CD8-positive, alpha-beta memory T cell (primary cell): Measurements from ENCODE around the gene ZNF154. TPM values are rescaled to one million over a fixed set of nuclear protein-coding genes. Genes with fewer than 3 reads are reported as not detected.

Source experiments
- CTCF ChIA-PET: fragments of 350-600 bp; sonication (Branson Sonifier 250); formaldehyde crosslinking; loops from one replicate; lab custom pipeline; 2021; ENCODE audit warnings: antibody characterized with exemption; lab: Charles Lee
- POLR2A ChIA-PET: fragments of 350-600 bp; sonication (Branson Sonifier 250); formaldehyde crosslinking; loops from one replicate; lab custom pipeline; 2021; ENCODE audit warnings: antibody characterized with exemption; lab: Charles Lee
- DNase-seq, 5 donors: peaks; one replicate each; pipeline versions ENCODE4 v3.0.0 to v3.0.0-alpha.2; 2020 to 2022; ENCODE audit warnings: mixed read lengths in 1 of 5
- H3K27ac ChIP-seq: one replicate; pipeline ENCODE4 v1.7.0; 2013; ENCODE audit warnings: low read depth, mild to moderate bottlenecking, low read length, moderate library complexity
- H3K27me3 ChIP-seq: 2 replicates; pipeline ENCODE4 v1.7.0; 2013; ENCODE audit warnings: low read length, mild to moderate bottlenecking; ENCODE audit not compliant: insufficient read depth, poor library complexity, severe bottlenecking
- H3K36me3 ChIP-seq: 2 replicates; pipeline ENCODE4 v1.7.0; 2013; ENCODE audit warnings: mild to moderate bottlenecking, low read length, moderate library complexity; ENCODE audit not compliant: insufficient read depth
- H3K4me1 ChIP-seq: 2 replicates; pipeline ENCODE4 v1.7.0; 2013; ENCODE audit warnings: mild to moderate bottlenecking, low read length, moderate library complexity; ENCODE audit not compliant: insufficient read depth
- H3K4me3 ChIP-seq: 2 replicates; pipeline ENCODE4 v1.7.0; 2013; ENCODE audit warnings: mild to moderate bottlenecking, low read length
- H3K9me3 ChIP-seq: 2 replicates; pipeline ENCODE4 v1.7.0; 2013; ENCODE audit warnings: mild to moderate bottlenecking, low read length
- H3K27ac Mint-ChIP-seq, 8 donors: one replicate each; pipeline ENCODE4 v1.8.0; 2020 to 2021; ENCODE audit warnings: mixed read lengths in 8 of 8, mild to moderate bottlenecking in 6 of 8, inconsistent platforms in 3 of 8, moderate library complexity in 3 of 8
- H3K27me3 Mint-ChIP-seq, 2 donors: one replicate each; pipeline ENCODE4 v1.8.0; 2020 to 2021; ENCODE audit warnings: mixed read lengths in 2 of 2, mild to moderate bottlenecking in 1 of 2, moderate library complexity in 1 of 2
- H3K36me3 Mint-ChIP-seq, 3 donors: one replicate each; pipeline ENCODE4 v1.8.0; 2020 to 2021; ENCODE audit warnings: mixed read lengths in 3 of 3, inconsistent platforms in 1 of 3, mild to moderate bottlenecking in 1 of 3
- H3K4me1 Mint-ChIP-seq, 3 donors: one replicate each; pipeline ENCODE4 v1.8.0; 2020 to 2021; ENCODE audit warnings: mixed read lengths in 3 of 3, inconsistent platforms in 1 of 3, mild to moderate bottlenecking in 1 of 3
- H3K4me3 Mint-ChIP-seq, 7 donors: one replicate each; pipeline ENCODE4 v1.8.0; 2020 to 2021; ENCODE audit warnings: mixed read lengths in 7 of 7, mild to moderate bottlenecking in 6 of 7, moderate library complexity in 4 of 7, inconsistent platforms in 2 of 7
- H3K9me3 Mint-ChIP-seq, 5 donors: one replicate each; pipeline ENCODE4 v1.8.0; 2020 to 2022; ENCODE audit warnings: mixed read lengths in 5 of 5, mild to moderate bottlenecking in 3 of 5, moderate library complexity in 2 of 5, inconsistent platforms in 1 of 5
- polyA plus RNA-seq: library from polyadenylated mRNA; unstranded; fragments of 300-500 nt; fragmentation: Illumina TruSeq; gene quantifications from one replicate; pipeline ENCODE4 v1.2.3, GENCODE V29; 2021
- total RNA-seq, 2 experiments: library from RNA; stranded (reverse); gene quantifications; one replicate each; pipeline ENCODE4 v1.2.3, GENCODE V29; 2021

Gene ZNF154
- total RNA-seq (1 to 10 TPM; 6.5 to 7.7 TPM), polyA plus RNA-seq (2.2 TPM)

GRCh38 chr19:57708641-57709361 lies at the start of gene ZNF154:
Gene ZNF154, minus strand, starts transcription at chr19:57709204. Its CDS starts 233 bp downstream, at chr19:57708971.
- DNase-seq: peak in 4 of 5 donors; percentile 27 to 79 (median 66)
- ChIA-PET POLR2A (interaction anchor here (0.5 to 2.5 kb wide), 16 partner anchors 15 to 294 kb away, joined by 3 to 24 read pairs (median 4); partner anchors contain the start of genes ZNF134, ZNF211, ZNF551 and ZNF552), CTCF (interaction anchor here (1.0 to 2.1 kb wide), 2 partner anchors 18 to 27 kb away, joined by 3 to 5 read pairs; partner anchors contain the start of genes ZNF551 and ZNF671)
- H3K27ac ChIP-seq: peak within 1 kb of the TSS; percentile 56
- H3K27me3 ChIP-seq: no peaks in the 10 kb centered on the region
- peaks cover 7% of the 10 kb centered on the region for H3K4me1 ChIP-seq
- Mint-ChIP-seq H3K36me3 (peaks cover 29 to 62% (median 44%) of the 10 kb centered on the region in 3 donors), H3K27me3 (peaks cover 0 to 11% of the 10 kb centered on the region in 2 donors), H3K4me3 (peak within 1 kb of the TSS; percentile 83 to 99 (median 86)), H3K4me1 (peaks cover 29 to 53% (median 36%) of the 10 kb centered on the region in 3 donors), H3K9me3 (peaks cover 12 to 97% (median 75%) of the 10 kb centered on the region in 5 donors), H3K27ac (peak within 1 kb of the TSS; percentile 71 to 99 (median 93))
- H3K9me3 ChIP-seq: peaks cover 35% of the 10 kb centered on the region
- H3K36me3 ChIP-seq: no peaks in the 10 kb centered on the region
- H3K4me3 ChIP-seq: peak within 1 kb of the TSS; percentile 43

- peaks cover 0 to 2% (median 0%) of the 10 kb centered on the region in 3 donors for H3K4me1 Mint-ChIP-seq
- no peak for DNase-seq
- Histone ChIP-seq H3K36me3 (peaks cover 29% of the 10 kb centered on the region), H3K4me3 (no peak overlapping the region), H3K9me3 (peaks cover 59% of the 10 kb centered on the region), H3K27me3 (no peaks in the 10 kb centered on the region), H3K27ac (no peak overlapping the region), H3K4me1 (no peaks in the 10 kb centered on the region)
- POLR2A ChIA-PET: no interaction called here
- CTCF ChIA-PET: no interaction called here
- no peak overlapping the region for H3K4me3 Mint-ChIP-seq
- H3K36me3 Mint-ChIP-seq: peaks cover 34 to 92% (median 87%) of the 10 kb centered on the region in 3 donors
- H3K9me3 Mint-ChIP-seq: peaks cover 22 to 82% (median 51%) of the 10 kb centered on the region in 5 donors
- no peak overlapping the region for H3K27ac Mint-ChIP-seq
- H3K27me3 Mint-ChIP-seq: no peaks in the 10 kb centered on the region
Measured at GRCh38 chr19:57757941-57758340, 48.9 kb upstream of the ZNF154 start.

GRCh38 chr19:57755031-57755430 lies 46.0 kb upstream of the ZNF154 start:
- Histone ChIP-seq H3K27ac (no peak overlapping the region), H3K4me3 (no peak overlapping the region), H3K9me3 (peaks cover 82% of the 10 kb centered on the region), H3K27me3 (no peaks in the 10 kb centered on the region), H3K36me3 (peaks cover 54% of the 10 kb centered on the region), H3K4me1 (no peaks in the 10 kb centered on the region)
- Mint-ChIP-seq H3K9me3 (peaks cover 30 to 92% (median 80%) of the 10 kb centered on the region in 5 donors), H3K4me1 (peaks cover 7 to 19% (median 8%) of the 10 kb centered on the region in 3 donors), H3K4me3 (no peak overlapping the region), H3K27ac (no peak overlapping the region), H3K27me3 (no peaks in the 10 kb centered on the region), H3K36me3 (peaks cover 50 to 97% (median 95%) of the 10 kb centered on the region in 3 donors)
- ChIA-PET CTCF (no interaction called here), POLR2A (no interaction called here)
- no peak for DNase-seq

GRCh38 chr19:57754091-57754673 lies 45.2 kb upstream of the ZNF154 start:
- Histone ChIP-seq H3K4me1 (no peaks in the 10 kb centered on the region), H3K27ac (no peak overlapping the region), H3K27me3 (no peaks in the 10 kb centered on the region), H3K4me3 (peak overlapping the region; percentile 12), H3K9me3 (peaks cover 87% of the 10 kb centered on the region), H3K36me3 (peaks cover 62% of the 10 kb centered on the region)
- no peaks in the 10 kb centered on the region for H3K27me3 Mint-ChIP-seq
- H3K9me3 Mint-ChIP-seq: peaks cover 30 to 95% (median 85%) of the 10 kb centered on the region in 5 donors
- no peak overlapping the region for H3K4me3 Mint-ChIP-seq
- peaks cover 53 to 97% (median 96%) of the 10 kb centered on the region in 3 donors for H3K36me3 Mint-ChIP-seq
- H3K4me1 Mint-ChIP-seq: peaks cover 6 to 27% (median 12%) of the 10 kb centered on the region in 3 donors
- POLR2A ChIA-PET: no interaction called here
- CTCF ChIA-PET: no interaction called here
- no peak overlapping the region for H3K27ac Mint-ChIP-seq
- no peak for DNase-seq

- H3K4me1 ChIP-seq: peaks cover 19% of the 10 kb centered on the region
- peaks cover 49% of the 10 kb centered on the region for H3K36me3 ChIP-seq
- H3K4me1 Mint-ChIP-seq: peaks cover 26 to 55% (median 41%) of the 10 kb centered on the region in 3 donors
- H3K27ac Mint-ChIP-seq: peak overlapping the region in 4 of 8 donors; percentile 11 to 93 (median 26)
- ChIA-PET CTCF (interaction anchor here (1.5 kb wide), 1 partner anchor 71 kb away, joined by 3 read pairs; no protein-coding TSS in a partner anchor), POLR2A (no interaction called here)
- H3K36me3 Mint-ChIP-seq: peaks cover 39 to 68% (median 60%) of the 10 kb centered on the region in 3 donors
- peaks cover 52% of the 10 kb centered on the region for H3K9me3 ChIP-seq
- H3K27me3 ChIP-seq: no peaks in the 10 kb centered on the region
- H3K9me3 Mint-ChIP-seq: peaks cover 8 to 63% (median 60%) of the 10 kb centered on the region in 5 donors
- peak overlapping the region; percentile 60 to 98 (median 92) for H3K4me3 Mint-ChIP-seq
- DNase-seq: no peak
- H3K4me3 ChIP-seq: peak overlapping the region; percentile 99
- H3K27me3 Mint-ChIP-seq: no peaks in the 10 kb centered on the region
- no peak overlapping the region for H3K27ac ChIP-seq
Measured at GRCh38 chr19:57748029-57748428, 39.0 kb upstream of the ZNF154 start.

GRCh38 chr19:57747472-57747807 lies 38.4 kb upstream of the ZNF154 start:
- POLR2A ChIA-PET: interaction anchor here (0.5 to 1.5 kb wide), 3 partner anchors 9 to 72 kb away, joined by 4 to 5 read pairs (median 4); no protein-coding TSS in a partner anchor
- H3K9me3 ChIP-seq: peaks cover 46% of the 10 kb centered on the region

GRCh38 chr19:57746580-57747471 lies 37.8 kb upstream of the ZNF154 start, which contains the start of gene ZNF776:
Gene ZNF776, plus strand, starts transcription at chr19:57746815. Its CDS starts 244 bp downstream, at chr19:57747059.
- H3K27me3 Mint-ChIP-seq: no peaks in the 10 kb centered on the region
- peaks cover 25 to 48% (median 41%) of the 10 kb centered on the region in 3 donors for H3K4me1 Mint-ChIP-seq
- H3K27ac Mint-ChIP-seq: peak within 1 kb of the TSS; percentile 93 to 98 (median 95)
- H3K9me3 Mint-ChIP-seq: peaks cover 0 to 54% (median 48%) of the 10 kb centered on the region in 5 donors
- Histone ChIP-seq H3K36me3 (peaks cover 37% of the 10 kb centered on the region), H3K27ac (peak within 1 kb of the TSS; percentile 87), H3K27me3 (no peaks in the 10 kb centered on the region), H3K9me3 (peaks cover 42% of the 10 kb centered on the region), H3K4me3 (peak within 1 kb of the TSS; percentile 99), H3K4me1 (peaks cover 19% of the 10 kb centered on the region)
- H3K4me3 Mint-ChIP-seq: peak within 1 kb of the TSS; percentile 92 to 98 (median 95)
- ChIA-PET CTCF (interaction anchor here (1.0 to 1.5 kb wide), 4 partner anchors 23 to 72 kb away, joined by 3 read pairs; partner anchors contain the start of genes ZNF551 and ZNF586), POLR2A (interaction anchor here (0.5 to 1.5 kb wide), 7 partner anchors 9 to 170 kb away, joined by 3 to 9 read pairs (median 4); partner anchors contain the start of genes ZNF154, ZNF417, ZNF551 and ZNF671)
- DNase-seq: peak; percentile 61 to 88 (median 84)
- peaks cover 28 to 56% (median 48%) of the 10 kb centered on the region in 3 donors for H3K36me3 Mint-ChIP-seq

More at GRCh38 chr19:57747472-57747807, 38.4 kb upstream of the ZNF154 start:
- Mint-ChIP-seq H3K9me3 (peaks cover 4 to 57% (median 54%) of the 10 kb centered on the region in 5 donors), H3K27ac (peak overlapping the region in 7 of 8 donors; percentile 93 to 98 (median 95)), H3K4me1 (peaks cover 26 to 53% (median 41%) of the 10 kb centered on the region in 3 donors), H3K27me3 (no peaks in the 10 kb centered on the region), H3K4me3 (peak overlapping the region; percentile 92 to 98 (median 95)), H3K36me3 (peaks cover 33 to 62% (median 54%) of the 10 kb centered on the region in 3 donors)
- Histone ChIP-seq H3K36me3 (peaks cover 44% of the 10 kb centered on the region), H3K4me1 (peaks cover 19% of the 10 kb centered on the region), H3K27me3 (no peaks in the 10 kb centered on the region), H3K4me3 (peak overlapping the region; percentile 99), H3K27ac (peak overlapping the region; percentile 87)
- no peak for DNase-seq
- CTCF ChIA-PET: interaction anchor here (1.3 to 1.5 kb wide), 2 partner anchors 34 to 72 kb away, joined by 3 read pairs; no protein-coding TSS in a partner anchor
